NCI-H510A treated with DMSO at 0.1 percent for 48 hours (cell line): ENCODE measurements around the gene MINDY3.
"Not testable (repeated sequence)": the region's sequence is repeated elsewhere in the genome, so short reads cannot be mapped to it uniquely, and the experiment has no call there.

Source experiments
- DNase-seq: peaks from one replicate; lab custom pipeline; 2025; lab: John Stamatoyannopoulos, UW

MINDY3 gene

DNA sequence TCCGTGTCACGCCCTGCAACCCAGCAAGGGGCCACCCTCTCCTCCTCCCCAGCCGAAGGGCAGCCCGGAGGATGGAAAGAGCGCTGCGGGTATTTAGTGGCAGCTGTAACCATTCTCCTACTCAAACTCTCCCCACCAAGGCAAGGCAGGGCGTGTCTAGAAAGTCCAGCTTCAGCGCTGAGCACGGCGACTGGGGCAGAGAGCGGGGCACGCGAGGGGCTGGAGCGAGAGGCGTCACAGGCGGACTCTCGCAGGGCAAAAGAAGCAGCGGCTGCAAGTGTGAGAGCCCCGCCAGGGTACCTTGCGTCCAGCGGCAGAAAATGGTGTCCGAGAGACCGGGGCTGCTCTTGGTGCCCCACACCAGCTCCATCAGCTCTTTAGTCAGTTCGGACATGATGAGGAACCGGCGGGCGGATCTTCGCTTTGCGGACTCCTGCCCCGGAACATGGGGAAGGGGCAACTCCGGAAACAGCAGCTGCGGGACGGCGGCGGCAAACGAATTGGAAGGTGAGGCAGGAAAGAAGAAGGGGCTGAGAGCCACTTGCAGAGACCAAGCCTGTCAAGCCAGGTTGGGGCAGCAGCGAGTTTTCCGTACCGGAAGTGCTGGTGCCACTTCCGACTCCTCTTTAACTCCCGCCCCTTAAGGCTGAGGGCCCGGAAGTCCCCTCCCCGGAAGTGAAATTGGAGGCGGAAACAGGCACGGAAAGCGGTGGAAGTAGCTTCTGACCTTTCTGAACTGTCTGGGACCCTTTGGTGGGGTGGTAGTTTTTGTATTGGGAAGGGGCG lies at the start of gene MINDY3:
MINDY3 (minus strand) TSS at position 602 of the 786 bp plus-strand sequence; CDS start at position 394, 208 bp downstream.
- peak; percentile 46 for DNase-seq

DNA sequence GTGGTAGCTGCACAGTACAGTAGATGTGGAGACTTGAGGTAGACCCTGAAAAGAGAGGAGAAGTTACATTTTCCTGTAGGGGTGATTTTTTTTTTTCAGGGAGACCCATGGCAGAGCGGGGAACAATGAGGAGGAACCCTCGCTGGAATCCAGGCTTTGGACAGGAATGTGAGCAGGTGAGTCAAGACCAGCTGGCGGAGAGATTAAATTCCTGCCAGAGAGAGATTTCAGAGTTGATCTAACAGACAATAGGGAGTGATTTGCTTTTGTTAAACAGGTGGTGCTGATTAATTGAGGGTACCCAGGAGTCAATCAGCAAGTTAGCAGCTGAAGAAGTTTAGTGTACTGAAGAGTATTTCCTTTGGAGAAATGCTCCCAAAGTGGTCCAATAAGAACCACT lies 41.6 kb upstream of the MINDY3 start:
- no peak for DNase-seq

DNA sequence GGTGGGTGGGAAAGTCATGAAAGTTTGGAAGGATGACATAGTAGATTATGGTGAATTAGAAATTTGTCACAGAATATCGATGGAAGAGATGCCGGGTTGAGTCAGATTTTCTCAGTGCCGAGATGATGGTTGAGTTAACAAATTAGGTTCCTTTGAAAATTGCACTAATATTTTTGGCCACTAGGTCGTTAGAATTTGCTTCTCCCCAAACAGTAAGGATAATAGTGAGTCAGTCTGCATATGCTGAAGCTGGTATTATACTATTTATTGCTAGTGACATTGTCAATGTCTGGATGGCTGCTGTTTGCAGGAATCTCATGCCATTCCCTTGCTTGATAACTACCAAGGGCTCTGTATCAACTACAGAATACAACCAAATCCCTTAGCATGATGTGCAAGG lies 37.7 kb upstream of the MINDY3 start:
- DNase-seq = no peak

GRCh38 chr10:15897287-15897686 lies 37.0 kb upstream of the MINDY3 start:
- no peak for DNase-seq

DNA sequence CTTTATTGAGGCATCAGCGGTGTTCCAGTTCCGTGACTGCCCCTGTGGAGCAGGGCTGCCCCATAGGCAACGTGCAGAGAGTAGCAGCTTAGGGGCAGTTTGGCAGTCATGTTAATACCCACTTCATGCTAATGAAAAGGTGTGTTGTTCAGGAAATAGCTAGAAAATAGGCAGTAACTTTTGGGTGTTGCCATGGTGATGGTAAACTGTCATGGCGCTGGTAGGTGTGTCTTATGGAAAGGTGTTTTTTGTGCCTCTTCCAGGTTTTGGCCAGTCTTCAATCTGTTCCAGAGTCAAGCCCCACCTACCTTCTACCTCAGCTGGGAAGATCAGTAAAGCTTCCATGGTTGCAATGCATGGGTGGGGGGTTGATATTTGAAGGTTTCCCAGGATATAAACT lies 36.3 kb upstream of the MINDY3 start:
- no peak for DNase-seq

DNA sequence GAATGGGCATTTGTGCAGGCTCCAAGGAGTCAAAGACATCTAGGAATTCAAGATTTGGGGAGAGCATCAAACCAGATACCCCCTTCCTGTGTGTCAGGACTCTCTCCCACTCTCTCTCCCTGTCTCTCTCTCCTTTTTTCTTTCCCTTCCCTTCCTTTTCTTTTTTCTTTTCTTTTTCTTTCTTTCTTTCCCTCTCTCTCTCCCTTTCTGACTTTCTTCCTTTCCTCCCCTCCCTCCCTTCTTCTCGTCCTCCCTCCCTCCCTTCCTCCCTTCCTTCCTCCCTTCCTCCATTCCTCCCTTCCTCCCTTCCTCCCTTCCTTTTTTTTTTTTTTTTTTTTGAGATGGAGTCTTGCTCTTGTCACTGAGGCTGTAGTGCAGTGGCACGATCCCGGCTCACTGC lies 24.1 kb upstream of the MINDY3 start:
- no peak for DNase-seq

DNA sequence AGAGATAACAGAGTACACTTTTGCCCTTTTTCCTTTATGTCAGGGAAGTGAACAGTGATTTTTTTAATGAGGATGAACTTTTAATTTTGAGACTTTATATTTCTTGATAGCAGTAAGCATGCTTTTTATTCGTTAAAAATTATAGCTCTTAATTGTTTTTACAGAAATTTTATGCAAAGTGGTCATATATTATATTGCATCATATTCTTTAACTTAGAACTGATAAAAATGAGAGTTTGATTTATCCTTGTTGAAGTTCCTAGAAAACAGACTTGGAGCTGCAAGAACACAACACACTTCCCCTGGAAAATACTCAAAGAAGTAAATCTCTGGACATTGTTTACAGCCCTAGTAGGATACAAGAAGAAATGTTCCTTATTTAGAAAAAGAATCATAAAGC lies 21.2 kb upstream of the MINDY3 start:
- no peak for DNase-seq

GRCh38 chr10:15879663-15880062 lies 19.4 kb upstream of the MINDY3 start:
- peak; percentile 4 for DNase-seq

DNA sequence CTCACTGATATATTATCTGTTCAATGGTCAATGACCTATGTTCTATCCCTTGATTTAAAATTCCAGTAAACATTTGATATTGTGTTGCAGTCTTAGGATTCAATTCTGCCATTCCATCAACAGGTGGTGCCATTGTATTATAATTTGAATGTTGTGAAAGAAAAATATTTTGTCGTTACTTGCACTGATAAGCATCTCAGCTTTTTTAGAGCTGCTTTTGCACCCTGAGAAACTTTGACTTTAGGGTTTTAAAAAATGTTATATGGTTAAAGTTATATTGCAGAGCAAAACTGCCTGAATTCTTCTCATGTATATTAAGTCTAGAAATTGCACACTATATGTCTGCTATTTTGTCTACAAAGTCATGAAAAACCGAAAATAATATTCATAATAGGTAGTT lies 18.8 kb upstream of the MINDY3 start:
- peak; percentile 59 for DNase-seq

DNA sequence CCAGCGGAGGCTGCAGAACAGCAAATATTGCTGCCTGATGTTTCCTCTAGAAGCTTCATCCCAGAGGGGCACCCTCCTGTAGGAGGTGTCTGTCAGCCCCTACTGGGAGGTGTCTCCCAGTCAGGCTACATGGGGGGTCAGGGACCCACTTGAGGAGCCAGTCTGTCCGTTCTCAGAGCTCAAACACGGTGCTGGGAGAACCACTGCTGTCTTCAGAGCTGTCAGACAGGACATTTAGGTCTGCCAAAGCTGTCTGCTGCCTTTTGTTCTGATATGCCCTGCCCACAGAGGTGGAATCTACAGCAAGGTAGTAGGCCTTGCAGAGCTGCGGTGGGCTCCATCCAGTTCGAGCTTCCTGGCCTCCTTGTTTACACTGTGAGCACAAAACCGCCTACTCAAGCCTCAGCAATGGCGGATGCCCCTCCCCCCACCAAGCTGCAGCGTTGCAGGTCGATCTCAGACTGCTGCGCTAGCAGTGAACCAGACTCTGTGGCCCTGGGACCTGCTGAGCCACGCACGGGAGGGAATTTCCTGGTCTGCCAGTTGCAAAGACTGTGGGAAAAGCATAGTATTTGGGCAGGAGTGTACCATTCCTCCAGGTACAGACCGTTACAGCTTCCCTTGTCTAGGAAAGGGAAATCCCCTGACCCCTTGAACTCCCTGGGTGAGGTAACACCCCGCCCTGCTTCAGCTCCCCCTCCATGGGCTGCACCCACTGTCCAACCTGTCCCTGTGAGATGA lies 17.7 kb upstream of the MINDY3 start:
- peak; percentile 1 for DNase-seq

DNA sequence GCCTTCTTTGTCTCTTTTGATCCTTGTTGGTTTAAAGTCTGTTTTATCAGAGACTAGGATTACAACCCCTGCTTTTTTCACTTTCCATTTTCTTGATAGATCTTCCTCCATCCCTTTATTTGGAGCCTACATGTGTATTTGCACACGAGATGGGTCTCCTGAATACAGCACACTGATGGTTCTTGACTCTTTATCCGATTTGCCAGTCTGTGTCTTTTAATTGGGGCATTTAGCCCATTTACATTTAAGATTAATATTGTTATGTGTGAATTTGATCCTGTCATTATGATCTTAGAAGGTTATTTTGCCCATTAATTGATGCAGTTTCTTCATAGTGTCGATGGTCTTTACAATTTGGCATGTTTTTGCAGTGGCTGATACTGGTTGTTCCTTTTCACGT lies 16.0 kb upstream of the MINDY3 start:
- DNase-seq = not testable (repeated sequence)

DNA sequence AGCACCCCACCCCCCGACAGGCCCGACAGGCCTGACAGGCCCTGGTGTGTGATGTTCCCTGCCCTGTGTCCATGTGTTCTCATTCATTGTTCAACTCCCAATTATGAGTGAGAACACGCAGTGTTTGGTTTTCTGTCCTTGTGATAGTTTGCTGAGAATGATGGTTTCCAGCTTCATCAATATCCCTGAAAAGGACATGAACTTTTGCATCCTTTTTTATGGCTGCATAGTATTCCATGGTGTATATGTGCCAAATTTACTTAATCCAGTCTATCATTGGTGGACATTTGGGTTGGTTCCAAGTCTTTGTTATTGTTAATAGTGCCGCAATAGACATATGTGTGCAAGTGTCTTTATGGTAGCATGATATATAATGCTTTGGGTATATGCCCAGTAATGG lies 12.3 kb upstream of the MINDY3 start:
- DNase-seq = not testable (repeated sequence)

DNA sequence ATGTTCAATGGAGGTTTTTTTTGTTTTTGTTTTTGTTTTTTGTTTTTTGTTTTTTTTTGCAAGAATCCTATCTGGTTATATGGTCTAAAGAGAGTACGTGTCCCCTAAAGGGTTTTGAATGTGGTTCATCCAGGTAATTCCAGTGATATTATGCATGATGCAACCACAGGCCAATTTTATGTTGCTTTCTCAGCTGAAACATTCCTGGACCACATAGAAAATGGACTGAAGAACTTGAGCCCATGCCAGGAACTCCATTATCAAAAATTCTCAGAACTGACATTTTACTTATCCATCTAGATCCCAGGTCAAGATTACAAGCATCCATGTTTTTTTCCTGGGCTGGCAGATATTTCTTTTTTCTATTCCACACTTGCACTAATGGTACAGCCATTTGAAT lies 11.5 kb upstream of the MINDY3 start:
- no peak for DNase-seq

DNA sequence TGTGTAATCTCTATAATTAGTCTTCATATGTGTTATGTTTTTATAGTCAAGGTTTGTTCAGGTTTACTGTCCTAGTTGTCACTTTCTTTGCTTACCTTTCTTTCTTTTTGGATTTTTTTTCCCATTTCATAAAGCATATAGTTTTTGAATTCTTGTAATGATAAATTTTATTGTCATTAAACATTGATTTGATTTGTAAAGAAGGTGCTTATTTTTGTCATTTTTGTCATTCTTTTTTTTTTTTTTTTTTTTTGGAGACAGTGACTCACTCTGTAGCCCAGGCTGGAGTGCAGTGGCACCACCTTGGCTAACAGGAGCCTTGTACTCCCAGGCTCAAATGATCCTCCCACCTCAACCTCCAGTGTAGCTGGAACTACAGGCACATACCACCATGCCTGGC lies 9.6 kb upstream of the MINDY3 start:
- DNase-seq = no peak

GRCh38 chr10:15868006-15868405 lies 7.7 kb upstream of the MINDY3 start:
- DNase-seq = no peak

- no peak for DNase-seq
Measured at GRCh38 chr10:15865304-15865703, 5.0 kb upstream of the MINDY3 start.

DNA sequence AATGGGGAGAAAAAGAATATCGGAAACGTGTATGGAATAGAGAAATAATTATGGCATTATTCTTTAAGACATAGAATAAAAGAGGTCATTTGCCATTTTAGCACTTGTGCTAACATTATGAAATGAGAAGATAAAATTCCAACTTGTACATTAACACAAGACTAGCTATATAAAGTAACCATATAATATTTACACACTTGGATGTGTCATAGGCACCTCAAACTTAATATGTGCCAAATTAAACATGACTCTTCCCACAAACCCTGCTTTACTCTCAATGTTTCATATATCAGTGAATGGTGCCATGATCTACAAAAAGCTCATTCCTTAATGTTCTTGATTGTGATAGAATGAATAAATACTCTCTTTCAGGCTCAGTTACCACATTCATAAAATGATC lies 4.1 kb upstream of the MINDY3 start:
- DNase-seq = no peak

DNA sequence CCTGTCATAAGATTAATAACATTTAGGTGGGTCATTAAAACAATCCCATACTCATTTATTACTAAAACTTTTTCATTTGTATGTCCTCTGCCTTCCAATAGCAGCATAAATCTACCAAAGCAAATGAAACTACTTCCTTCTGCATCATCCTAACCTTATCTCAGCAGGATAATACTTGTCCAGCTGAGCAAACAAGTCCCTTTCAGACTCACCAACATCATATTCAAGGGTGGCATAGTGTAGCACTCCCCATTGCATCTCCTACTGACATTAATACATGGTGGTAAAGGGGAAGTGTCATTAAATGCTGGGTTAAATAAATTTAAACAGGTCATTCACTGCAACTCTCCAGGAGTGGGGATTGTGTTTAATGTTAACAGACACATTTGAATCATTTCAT lies 3.4 kb upstream of the MINDY3 start:
- DNase-seq = peak; percentile 80

DNA sequence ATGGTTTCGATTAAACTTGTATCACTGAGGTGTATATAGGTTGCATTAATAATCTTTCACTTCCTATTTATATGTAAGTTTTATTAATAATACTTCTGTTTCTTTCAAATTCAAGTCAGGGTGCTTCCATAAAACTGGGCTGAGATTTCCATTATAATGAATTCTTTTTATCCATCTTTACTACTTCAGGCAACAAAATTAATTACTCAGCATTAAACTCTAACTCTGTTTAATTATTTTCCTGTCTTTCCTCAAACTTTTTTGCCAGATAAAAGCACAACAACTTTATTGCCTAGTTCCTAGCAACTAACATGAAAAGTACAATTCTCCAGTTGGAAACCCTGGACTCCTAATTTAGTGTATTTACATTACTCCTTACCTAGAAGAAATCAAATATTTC lies 3.0 kb upstream of the MINDY3 start:
- no peak for DNase-seq

DNA sequence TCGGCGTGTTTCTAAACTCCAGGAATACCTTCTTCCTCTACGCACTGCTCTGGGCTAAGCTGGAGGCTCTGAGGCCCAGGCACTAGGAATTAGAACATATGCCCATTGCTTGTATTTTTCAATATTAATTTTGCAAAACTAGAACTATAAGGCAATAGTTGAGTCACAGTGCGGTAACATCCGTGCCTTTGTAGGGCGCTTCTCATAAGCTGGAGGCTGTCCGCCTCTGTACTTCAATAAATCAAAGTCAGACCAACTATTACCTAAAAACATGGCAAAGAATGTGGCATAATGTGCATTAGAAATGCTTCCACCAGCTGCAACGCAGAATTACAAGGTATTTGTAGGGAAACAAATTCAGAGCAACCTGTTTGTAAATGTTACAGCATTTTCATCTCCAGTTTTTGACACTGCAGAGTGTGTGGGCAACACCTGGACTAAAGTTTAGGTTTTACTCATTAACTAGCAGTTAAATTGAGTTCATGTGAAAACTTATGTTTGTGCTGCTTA lies 440 bp upstream of the MINDY3 start:
- no peak for DNase-seq

GRCh38 chr10:15859509-15859905 lies 800 bp downstream of the MINDY3 start:
- DNase-seq = no peak

GRCh38 chr10:15858861-15859281 lies 1.4 kb downstream of the MINDY3 start:
- DNase-seq = no peak

DNA sequence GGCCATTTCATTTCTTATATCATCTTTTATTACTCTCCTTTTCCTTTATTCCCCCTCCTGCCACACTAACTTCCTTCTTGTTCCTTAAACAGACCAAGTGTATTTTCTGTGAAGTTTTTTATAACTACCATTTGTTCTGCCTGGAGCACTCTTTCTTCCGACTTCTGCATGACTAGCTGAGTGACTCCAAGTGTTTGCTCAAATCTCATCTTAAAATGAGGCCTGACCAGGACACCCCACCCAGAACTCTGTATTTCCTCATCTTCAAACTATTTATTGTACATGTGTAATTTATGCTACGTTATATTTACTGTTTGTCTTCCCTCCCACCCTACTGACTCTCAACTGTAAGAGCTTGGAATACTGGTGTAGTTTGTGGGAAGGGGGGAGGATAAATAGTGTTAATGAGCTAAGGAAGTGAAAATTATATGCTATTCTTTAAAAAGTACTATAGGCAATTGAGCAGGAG lies 3.2 kb downstream of the MINDY3 start:
- no peak for DNase-seq
